Endothelial cell (in vitro differentiated cells): Measurements from ENCODE around the gene EARS2. TPM values are rescaled to one million over a fixed set of nuclear protein-coding genes. Genes with fewer than 3 reads are reported as not detected.

Experiments used
- DNase-seq: peaks from one replicate; pipeline ENCODE4 v3.0.0; 2021; ENCODE audit warnings: low spot score
- H3K27ac Mint-ChIP-seq: one replicate; pipeline ENCODE4 v1.8.0; 2021; ENCODE audit warnings: mixed read lengths, inconsistent platforms; ENCODE audit not compliant: unreplicated experiment
- H3K27me3 Mint-ChIP-seq: one replicate; pipeline ENCODE4 v1.8.0; 2021; ENCODE audit warnings: mild to moderate bottlenecking, moderate library complexity, mixed read lengths, inconsistent platforms; ENCODE audit not compliant: unreplicated experiment
- H3K36me3 Mint-ChIP-seq: one replicate; pipeline ENCODE4 v1.8.0; 2021; ENCODE audit warnings: mild to moderate bottlenecking, low read depth, mixed read lengths, inconsistent platforms; ENCODE audit not compliant: unreplicated experiment
- H3K4me1 Mint-ChIP-seq: one replicate; pipeline ENCODE4 v1.8.0; 2021; ENCODE audit warnings: mild to moderate bottlenecking, mixed read lengths, inconsistent platforms; ENCODE audit not compliant: unreplicated experiment
- H3K4me3 Mint-ChIP-seq: one replicate; pipeline ENCODE4 v1.8.0; 2021; ENCODE audit warnings: mild to moderate bottlenecking, mixed read lengths, inconsistent platforms; ENCODE audit not compliant: unreplicated experiment
- H3K9me3 Mint-ChIP-seq: one replicate; pipeline ENCODE4 v1.8.0; 2021; ENCODE audit warnings: mixed read lengths, inconsistent platforms; ENCODE audit not compliant: unreplicated experiment
- CTCF ChIP-seq: fragments of 200-600 bp; sonication (generic); IDR thresholded peaks from one replicate; pipeline ENCODE4 v1.5.0; 2021; ENCODE audit warnings: antibody characterized with exemption; ENCODE audit not compliant: unreplicated experiment
- total RNA-seq: library from RNA; stranded (reverse); fragmentation: NEBNext Ultra II Directional; extraction: Animal tissue kit (Norgen Biotek cat#: 25700); gene quantifications from one replicate; pipeline ENCODE4 v1.2.1, GENCODE V29; 2021; ENCODE audit not compliant: unreplicated experiment

Gene EARS2
- total RNA-seq, 1 donor from 2014 or later, result 14.1 TPM

- H3K27ac Mint-ChIP-seq, result no peak overlapping the region
- H3K27me3 Mint-ChIP-seq, result peaks cover 3% of the 10 kb centered on the region
- peaks cover 22% of the 10 kb centered on the region for H3K36me3 Mint-ChIP-seq
- DNase-seq, result no peak
- no peaks in the 10 kb centered on the region for H3K4me1 Mint-ChIP-seq
- TF ChIP-seq CTCF, result no peak
- H3K9me3 Mint-ChIP-seq, result no peaks in the 10 kb centered on the region
- no peak overlapping the region for H3K4me3 Mint-ChIP-seq
Observed at GRCh38 chr16:23521965-23522364, 35.2 kb downstream of the EARS2 start.

DNA sequence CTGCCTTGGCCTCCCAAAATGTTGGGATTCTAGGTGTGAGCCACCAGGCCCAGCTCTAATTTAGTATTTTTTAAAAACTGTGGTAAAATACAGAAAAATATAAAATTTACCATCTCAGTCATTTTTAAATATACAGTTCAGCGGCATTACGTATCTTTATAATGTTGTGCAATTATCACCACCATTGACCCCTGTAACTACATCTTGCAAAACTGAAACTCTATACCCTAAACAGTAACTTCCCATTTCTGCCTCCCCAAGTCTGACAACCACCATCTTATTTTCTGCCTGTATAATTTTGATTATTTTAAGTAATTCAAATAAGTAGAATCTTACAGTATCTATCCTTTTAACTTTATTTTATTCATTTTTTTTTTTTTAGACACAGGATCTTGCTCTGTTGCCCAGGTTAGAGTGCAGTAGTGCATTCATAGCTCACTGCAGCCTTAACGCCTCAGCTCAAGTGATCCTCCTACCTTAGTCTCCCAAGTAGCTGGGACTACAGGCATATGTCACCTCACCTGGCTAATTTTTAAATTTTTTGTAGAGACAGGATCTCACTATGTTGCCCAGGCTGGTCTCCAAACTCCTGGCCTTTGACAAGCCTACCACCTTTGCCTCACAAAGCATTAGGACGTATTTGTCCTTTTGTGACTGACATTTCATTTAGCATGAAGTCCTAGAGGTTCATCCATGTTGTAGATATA lies 36.0 kb downstream of the EARS2 start:
- no peak overlapping the region for H3K4me3 Mint-ChIP-seq
- TF ChIP-seq CTCF, result no peak
- peaks cover 22% of the 10 kb centered on the region for H3K36me3 Mint-ChIP-seq
- no peak overlapping the region for H3K27ac Mint-ChIP-seq
- no peaks in the 10 kb centered on the region for H3K9me3 Mint-ChIP-seq
- no peak for DNase-seq
- H3K4me1 Mint-ChIP-seq, result no peaks in the 10 kb centered on the region
- peaks cover 3% of the 10 kb centered on the region for H3K27me3 Mint-ChIP-seq

DNA sequence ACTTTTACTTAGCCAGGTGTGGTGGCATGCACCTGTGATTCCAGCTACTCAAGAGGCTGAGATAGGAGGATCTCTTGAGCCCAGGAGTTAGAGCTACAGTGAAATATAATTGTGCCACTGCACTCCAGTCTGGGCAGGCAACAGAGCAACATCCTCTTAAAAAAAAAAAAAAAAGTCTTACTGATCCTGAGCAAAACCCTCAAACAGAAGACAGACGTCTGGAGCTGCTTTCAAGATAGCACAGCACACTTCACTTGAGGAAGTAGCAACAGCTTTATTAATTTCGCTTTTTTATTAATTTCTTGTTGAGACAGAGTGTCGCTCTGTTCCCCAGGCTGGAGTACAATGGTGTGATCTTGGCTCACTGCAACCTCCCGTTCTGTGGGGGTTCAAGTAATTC lies 36.6 kb downstream of the EARS2 start:
- Mint-ChIP-seq H3K4me1 (no peaks in the 10 kb centered on the region), H3K27ac (no peak overlapping the region), H3K36me3 (peaks cover 22% of the 10 kb centered on the region), H3K27me3 (peaks cover 3% of the 10 kb centered on the region), H3K9me3 (no peaks in the 10 kb centered on the region), H3K4me3 (no peak overlapping the region)
- DNase-seq, result no peak
- no peak for TF ChIP-seq CTCF

DNA sequence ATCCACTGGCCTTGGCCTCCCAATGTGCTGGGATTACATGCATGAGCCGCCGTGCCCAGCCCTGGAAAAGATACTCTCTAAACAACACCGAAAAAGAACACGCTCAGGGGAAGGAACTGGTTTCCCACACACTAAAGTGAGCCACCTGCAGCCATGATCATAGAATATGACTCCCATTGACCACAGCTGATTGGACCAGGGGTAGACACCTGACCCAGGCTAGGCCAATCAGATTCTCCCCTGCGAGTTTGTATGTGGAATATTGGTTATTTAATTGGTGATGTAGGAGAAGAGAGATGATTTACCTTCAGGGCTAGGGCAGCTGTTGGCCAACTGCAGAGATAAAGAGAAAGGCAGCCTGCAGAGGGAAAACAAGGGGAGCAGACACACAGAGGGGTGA lies 37.9 kb downstream of the EARS2 start:
- H3K27ac Mint-ChIP-seq, result no peak overlapping the region
- no peak for TF ChIP-seq CTCF

DNA sequence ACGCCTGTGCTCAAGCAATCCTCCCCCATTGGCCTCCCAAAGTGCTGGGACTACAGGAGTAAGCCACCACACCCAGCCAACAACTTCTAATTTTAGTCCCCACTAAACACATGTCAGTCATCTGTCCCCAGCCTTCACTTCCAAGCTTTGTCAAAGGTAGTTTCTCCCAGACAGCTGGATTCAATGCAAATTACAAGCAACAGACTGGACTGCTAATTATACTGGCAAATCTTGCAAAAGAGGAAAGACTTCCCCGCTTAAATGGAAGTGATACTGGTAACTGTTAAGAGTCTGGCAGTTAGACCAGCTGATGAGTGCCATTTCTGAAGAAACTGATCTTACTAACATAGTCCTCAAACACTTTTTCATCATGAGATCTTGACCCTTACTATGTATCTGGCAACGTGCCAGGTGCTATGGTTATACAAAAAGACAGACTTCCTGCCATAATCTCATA lies 38.7 kb downstream of the EARS2 start:
- Mint-ChIP-seq H3K9me3 (no peaks in the 10 kb centered on the region), H3K27me3 (peaks cover 4% of the 10 kb centered on the region), H3K4me1 (no peaks in the 10 kb centered on the region), H3K4me3 (no peak overlapping the region), H3K27ac (no peak overlapping the region), H3K36me3 (peaks cover 6% of the 10 kb centered on the region)
- no peak for DNase-seq
- TF ChIP-seq CTCF, result no peak

More for the DNA sequence above, 37.9 kb downstream of the EARS2 start:
- no peak for DNase-seq
- H3K4me1 Mint-ChIP-seq, result no peaks in the 10 kb centered on the region
- peaks cover 13% of the 10 kb centered on the region for H3K36me3 Mint-ChIP-seq
- H3K9me3 Mint-ChIP-seq, result no peaks in the 10 kb centered on the region
- peaks cover 4% of the 10 kb centered on the region for H3K27me3 Mint-ChIP-seq
- no peak overlapping the region for H3K4me3 Mint-ChIP-seq
